Mucosa of descending colon (tissue), 3 donors: ENCODE results near the gene NOXA1. TPM values are rescaled to one million over a fixed set of nuclear protein-coding genes. Genes with fewer than 3 reads are reported as not detected.

Experiments used
- ATAC-seq: fragments of 200-7000 bp; cut with Tn5 transposase; one replicate; pipeline ENCODE4 v1.9.1; 2020; ENCODE audit warnings: mild to moderate bottlenecking, moderate library complexity
- DNase-seq, 3 donors: peaks; one replicate each; pipeline ENCODE4 v3.0.0-alpha.2; 2020
- H3K36me3 ChIP-seq: fragments of 200-600 bp; one replicate; pipeline ENCODE4 v1.8.0; 2021; ENCODE audit warnings: low read depth, mild to moderate bottlenecking
- H3K4me1 ChIP-seq: fragments of 200-600 bp; one replicate; pipeline ENCODE4 v1.8.0; 2021; ENCODE audit warnings: low read depth, mild to moderate bottlenecking
- H3K4me3 ChIP-seq: fragments of 200-600 bp; one replicate; pipeline ENCODE4 v1.8.0; 2021; ENCODE audit warnings: mild to moderate bottlenecking
- H3K9me3 ChIP-seq: fragments of 200-600 bp; one replicate; pipeline ENCODE4 v1.8.0; 2021; ENCODE audit warnings: mild to moderate bottlenecking
- intact Hi-C, 2 donors: fragments of 100-400 bp; cut with DNase I in 1 of 2; cut with micrococcal nuclease in 1 of 2; formaldehyde crosslinking; loops; one replicate each; pipeline versions ENCODE4 v1.11.0 to v1.11.1; 2022; cut with DNase I, micrococcal nuclease
- total RNA-seq, 3 donors: library from RNA; stranded (reverse); fragmentation: NEBNext Ultra II Directional in 2 of 3; extraction: Animal tissue kit (Norgen Biotek cat#: 25700) in 2 of 3; gene quantifications; one replicate each; pipeline versions ENCODE4 v1.2.1 to v1.2.4, GENCODE V29; 2021 to 2023
- TF ChIP-seq, protein P1 (sequence below): fragments of 200-600 bp; IDR thresholded peaks from one replicate; pipeline ENCODE4 v1.8.0; 2022; ENCODE audit warnings: antibody characterized with exemption, mild to moderate bottlenecking
- donor health status: DM: no; HTN: no; CAD: no; lungs with moderate emphysema.
- donor health status: DM: no; HTN: no; CAD: no.
- donor health status: DM: no; HTN: yes; CAD: no.

NOXA1 gene
- total RNA-seq, 3 donors from 2014 or later: 18.0 to 41.5 (median 27.2) TPM

DNA sequence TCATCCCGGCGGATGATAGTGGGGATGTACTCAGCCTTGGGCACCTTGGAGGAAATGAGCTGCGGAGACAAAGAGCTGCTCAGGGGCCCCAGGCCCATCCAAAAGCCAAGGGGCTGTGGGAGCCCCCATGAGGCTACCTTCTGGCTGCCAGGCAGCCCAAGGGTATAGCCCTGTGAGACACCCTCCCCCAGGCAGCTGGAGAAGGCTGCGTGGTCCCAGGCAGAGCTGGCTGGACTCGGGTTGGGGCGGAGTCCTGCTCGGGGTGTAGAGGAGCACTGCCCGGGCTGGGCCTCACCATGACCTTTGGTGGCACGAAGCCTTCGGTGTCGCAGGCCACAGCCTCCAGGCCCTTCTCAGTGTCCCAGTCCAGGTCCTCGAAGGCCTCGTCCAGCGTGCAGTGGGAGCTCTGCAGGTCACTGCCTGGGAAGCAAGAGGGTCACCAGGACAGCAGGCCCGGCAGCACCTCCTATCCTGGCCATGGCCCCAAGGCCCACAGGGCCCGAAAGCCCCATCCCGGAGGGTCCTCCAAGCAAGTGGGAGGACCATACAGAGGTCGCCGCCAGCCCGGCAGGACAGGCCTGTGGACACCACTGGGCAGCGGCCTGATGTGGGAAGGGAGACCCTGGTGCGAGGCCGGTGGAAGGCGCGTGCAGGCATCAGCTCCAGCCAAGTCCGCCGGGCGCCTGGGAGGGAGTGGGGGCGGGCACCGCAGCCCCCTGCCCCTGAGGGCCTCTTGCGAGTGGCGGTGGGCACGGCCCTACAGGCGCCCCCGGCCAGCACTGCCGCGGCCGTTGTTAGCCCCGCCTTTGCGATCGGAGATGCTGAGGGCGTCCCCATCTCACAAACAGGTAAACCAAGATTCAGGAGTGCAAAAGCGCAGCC, 29.8 kb downstream of the NOXA1 start:
- intact Hi-C loops: no loop called here
- DNase-seq (peak; percentile 24 to 77 (median 61)), ATAC-seq (no peak)
- Histone ChIP-seq H3K4me1 (peaks cover 23% of the 10 kb centered on the region), H3K4me3 (no peak overlapping the region), H3K36me3 (no peaks in the 10 kb centered on the region), H3K9me3 (no peaks in the 10 kb centered on the region)
- TF ChIP-seq, protein P1, sequence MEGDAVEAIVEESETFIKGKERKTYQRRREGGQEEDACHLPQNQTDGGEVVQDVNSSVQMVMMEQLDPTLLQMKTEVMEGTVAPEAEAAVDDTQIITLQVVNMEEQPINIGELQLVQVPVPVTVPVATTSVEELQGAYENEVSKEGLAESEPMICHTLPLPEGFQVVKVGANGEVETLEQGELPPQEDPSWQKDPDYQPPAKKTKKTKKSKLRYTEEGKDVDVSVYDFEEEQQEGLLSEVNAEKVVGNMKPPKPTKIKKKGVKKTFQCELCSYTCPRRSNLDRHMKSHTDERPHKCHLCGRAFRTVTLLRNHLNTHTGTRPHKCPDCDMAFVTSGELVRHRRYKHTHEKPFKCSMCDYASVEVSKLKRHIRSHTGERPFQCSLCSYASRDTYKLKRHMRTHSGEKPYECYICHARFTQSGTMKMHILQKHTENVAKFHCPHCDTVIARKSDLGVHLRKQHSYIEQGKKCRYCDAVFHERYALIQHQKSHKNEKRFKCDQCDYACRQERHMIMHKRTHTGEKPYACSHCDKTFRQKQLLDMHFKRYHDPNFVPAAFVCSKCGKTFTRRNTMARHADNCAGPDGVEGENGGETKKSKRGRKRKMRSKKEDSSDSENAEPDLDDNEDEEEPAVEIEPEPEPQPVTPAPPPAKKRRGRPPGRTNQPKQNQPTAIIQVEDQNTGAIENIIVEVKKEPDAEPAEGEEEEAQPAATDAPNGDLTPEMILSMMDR: no peak

DNA sequence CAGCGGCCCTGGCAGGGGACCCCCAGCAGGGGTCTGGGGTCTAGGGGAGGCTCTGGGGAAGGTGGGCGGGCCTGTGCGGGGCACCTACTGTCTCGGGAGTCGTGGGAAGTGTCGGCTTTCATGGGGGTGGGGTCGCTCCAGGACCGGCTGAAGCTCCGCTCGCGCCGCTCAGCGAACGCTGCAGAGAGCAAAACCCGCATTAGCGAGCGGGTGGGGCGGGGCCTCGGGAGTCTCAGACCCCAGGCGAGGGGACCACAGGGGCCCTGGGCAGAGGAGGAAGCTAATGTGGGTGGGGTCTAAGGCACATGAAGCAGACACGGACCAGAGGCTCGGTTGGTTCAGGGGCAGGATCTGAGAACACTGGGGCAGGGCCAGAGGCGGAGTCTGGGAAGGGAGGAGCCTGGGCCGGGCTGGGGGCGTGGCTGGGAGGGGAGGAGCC, 30.5 kb downstream of the NOXA1 start:
- H3K4me1 ChIP-seq: peaks cover 29% of the 10 kb centered on the region
- intact Hi-C loops: no loop called here
- TF ChIP-seq, protein P1: no peak
- DNase-seq: peak; percentile 84 to 86 (median 84)
- no peak overlapping the region for H3K4me3 ChIP-seq
- peak; percentile 77 for ATAC-seq
- H3K9me3 ChIP-seq: no peaks in the 10 kb centered on the region
- no peaks in the 10 kb centered on the region for H3K36me3 ChIP-seq

DNA sequence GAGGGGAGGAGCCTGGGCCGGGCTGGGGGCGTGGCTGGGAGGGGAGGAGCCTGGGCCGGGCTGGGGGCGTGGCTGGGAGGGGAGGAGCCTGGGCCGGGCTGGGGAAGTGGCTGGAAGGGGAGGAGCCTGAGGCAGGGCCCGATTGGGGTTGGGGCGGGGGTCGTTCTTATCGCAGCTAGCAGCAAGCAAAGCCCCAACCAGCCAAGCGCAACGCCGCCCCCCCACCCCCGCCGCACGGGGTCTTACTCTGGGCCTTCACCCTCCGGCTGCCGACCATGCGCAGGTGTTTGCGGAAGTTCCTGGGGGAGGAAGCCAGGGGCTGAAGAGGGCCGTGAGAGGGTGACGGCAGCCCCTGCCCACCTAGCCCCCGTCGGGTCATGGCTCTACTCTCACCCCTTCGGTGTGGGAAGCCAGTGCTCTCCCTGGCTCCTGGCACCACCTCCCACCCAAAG, 31.0 kb downstream of the NOXA1 start:
- intact Hi-C loops: no loop called here
- Histone ChIP-seq H3K36me3 (no peaks in the 10 kb centered on the region), H3K9me3 (no peaks in the 10 kb centered on the region), H3K4me3 (no peak overlapping the region), H3K4me1 (peaks cover 29% of the 10 kb centered on the region)
- TF ChIP-seq, protein P1: no peak
- DNase-seq (peak; percentile 80 to 88 (median 87)), ATAC-seq (peak; percentile 69)

DNA sequence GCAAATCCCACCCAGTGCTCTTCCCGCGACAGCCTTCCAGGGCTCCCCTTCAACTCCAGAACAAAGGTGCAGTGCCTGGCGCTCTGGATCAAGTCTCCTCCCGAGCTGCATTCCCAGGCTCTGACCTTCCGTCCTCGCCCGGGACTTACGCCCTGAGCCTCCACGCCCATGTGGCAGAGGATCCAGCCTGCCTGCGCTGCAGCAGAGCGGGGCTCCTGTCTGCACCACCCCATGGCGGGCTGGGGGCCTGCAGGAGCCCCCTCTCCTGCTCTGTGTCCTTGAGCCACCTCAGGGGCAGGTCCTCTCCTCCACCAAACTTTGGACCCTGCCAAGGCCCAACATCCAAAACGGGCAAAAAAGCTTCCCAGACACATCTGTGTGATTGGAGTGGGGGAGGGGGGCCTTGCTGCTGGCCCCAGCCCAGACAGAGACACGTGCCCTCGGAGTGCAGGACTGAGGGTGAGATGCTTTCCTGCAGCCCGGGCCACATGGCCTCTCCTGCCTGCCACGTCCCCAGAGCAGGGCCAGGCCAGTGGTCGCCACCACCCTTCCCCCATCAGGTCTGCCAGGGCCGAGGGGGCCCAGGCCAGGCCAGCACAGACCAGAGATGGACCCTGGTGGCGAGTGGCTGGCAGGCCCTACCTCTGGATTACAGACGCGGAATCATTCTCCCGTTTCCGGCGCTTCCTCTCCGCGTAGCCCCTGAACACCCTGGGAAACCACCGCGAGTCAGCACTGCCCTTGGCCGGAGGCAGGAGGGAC, 31.6 kb downstream of the NOXA1 start:
- no peaks in the 10 kb centered on the region for H3K9me3 ChIP-seq
- peaks cover 34% of the 10 kb centered on the region for H3K4me1 ChIP-seq
- TF ChIP-seq, protein P1: no peak
- peak; percentile 69 for ATAC-seq
- H3K4me3 ChIP-seq: no peak overlapping the region
- intact Hi-C loops: no loop called here
- no peaks in the 10 kb centered on the region for H3K36me3 ChIP-seq
- peak; percentile 72 to 83 (median 80) for DNase-seq

DNA sequence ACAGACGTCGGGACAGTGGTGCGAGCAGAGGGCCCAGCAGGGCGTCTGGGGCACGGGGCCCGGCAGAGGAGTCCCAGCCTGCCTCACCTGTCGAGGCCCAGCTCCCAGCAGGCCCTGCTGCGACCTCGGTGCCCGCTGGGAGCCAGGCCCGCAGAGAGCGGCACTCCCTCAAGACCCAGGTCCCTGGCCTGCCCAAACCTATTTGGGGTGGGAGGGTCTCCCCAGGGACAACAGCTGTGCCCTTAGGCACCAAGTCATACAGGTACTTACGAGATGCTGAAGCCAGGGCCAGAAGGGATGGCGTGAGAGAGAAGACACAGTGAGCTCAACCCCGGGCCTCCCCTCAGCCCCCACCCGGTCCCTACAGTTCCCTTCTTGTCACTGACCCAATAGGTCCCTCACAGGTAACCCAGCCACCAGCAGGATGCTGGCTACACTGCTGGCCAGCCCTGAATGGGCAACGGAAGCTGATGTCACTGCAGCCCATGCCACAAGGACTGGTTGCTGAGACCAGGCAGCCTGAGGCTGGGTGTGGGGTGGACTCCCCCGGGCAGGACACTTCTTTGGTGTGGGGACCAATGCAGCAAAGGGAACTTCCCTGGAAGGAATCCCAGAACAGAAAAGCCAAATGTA, 32.3 kb downstream of the NOXA1 start:
- Histone ChIP-seq H3K36me3 (no peaks in the 10 kb centered on the region), H3K4me1 (peaks cover 34% of the 10 kb centered on the region)

More for the DNA sequence above, 32.3 kb downstream of the NOXA1 start:
- Histone ChIP-seq H3K4me3 (no peak overlapping the region), H3K9me3 (no peaks in the 10 kb centered on the region)
- intact Hi-C loops: no loop called here
- TF ChIP-seq, protein P1: no peak
- ATAC-seq (no peak), DNase-seq (peak; percentile 24 to 51 (median 41))
